HG03558 (cell line): ENCODE data around the gene PFKL.
"Not testable (repeated sequence)": the region's sequence is repeated elsewhere in the genome, so short reads cannot be mapped to it uniquely, and the experiment has no call there.

Experiments used
- ATAC-seq: cut with Tn5 transposase; IDR thresholded peaks from one replicate; pipeline ENCODE4 v1.9.1; 2021; ENCODE audit warnings: moderate number of reproducible peaks; ENCODE audit not compliant: unreplicated experiment; ENCODE audit errors: extremely low read depth

PFKL gene

DNA sequence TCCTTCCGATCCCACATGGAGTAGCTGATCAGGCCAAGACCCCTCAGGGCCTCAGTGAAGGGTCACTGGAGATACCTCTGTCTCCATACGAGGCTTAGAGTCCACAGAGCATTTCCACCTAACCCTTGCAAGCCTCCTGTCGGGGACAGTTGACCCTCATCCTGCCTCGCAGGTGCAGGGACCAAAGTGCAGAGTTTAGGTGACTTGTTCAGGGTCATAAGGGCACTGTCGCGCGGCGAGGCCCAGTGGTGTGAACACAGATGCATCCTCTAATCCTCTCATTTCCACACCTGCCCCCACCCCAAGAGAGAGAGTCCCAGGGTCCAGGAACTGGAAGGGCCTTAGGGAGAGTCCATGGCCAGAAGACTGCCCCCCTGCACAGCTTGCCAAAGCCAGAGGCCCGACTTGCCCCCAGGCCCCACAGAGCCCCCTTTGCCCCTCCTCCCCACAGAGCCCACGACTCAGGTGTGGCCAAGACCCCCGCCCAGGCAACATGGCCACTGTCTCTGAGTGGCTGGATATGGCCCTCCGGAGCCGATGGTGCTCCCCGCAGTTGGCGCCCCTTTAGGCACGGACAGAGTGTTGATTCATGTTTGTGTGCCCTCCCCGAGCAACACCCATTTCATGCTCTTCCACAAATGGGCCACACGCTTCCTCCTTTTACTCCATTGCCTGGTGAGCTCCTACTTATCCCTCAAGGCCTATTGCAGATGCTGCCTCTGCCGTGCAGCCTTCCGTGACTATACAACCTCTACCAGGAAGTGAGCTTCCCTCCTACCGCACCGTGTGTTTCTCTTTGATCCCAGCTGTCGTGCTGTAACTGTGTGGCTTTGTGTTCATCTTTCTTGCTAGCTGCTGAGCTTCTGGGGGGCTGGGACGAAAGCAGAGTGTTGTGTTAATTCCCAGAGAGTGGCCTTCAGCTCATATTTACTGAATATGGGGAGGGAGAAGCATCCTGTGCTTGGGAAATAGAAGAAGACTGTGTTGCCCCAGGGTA, 55.2 kb downstream of the PFKL start:
- ATAC-seq: no peak

DNA sequence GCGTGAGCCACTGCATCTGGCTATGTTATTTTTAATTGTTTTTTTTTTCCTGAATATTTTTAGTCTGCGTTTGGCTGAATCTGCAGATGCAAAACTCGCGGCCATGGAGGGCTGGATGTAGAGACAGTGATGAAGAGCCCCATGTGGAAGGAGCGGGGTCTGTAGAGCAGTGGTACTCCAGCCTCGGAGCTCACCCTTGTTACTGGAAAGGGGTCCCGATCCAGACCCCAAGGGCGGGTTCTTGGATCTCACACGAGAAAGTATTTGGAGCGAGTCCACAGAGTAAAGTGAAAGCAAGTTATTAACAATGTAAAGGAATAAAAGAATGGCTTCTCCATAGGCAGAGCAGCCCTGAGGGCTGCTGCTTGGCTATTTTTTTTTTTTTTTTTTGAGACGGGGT, 56.3 kb downstream of the PFKL start:
- ATAC-seq: no peak

DNA sequence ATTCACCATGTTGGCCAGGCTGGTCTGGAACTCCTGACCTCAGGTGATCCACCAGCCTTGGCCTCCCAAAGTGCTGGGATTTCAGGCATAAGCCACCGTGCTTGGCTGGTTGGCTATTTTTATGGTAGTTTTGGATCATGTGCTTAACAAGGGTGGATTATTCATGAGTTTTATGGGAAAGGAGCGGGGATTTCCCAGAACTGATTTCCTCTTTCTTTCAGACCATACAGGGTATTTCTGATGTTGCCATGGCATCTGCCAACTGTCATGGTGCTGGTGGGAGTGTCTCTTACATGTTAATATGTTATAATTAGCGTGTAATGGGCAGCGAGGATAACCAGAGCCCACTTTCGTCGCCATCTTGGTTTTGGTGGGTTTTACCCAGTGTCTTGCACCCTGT, 56.8 kb downstream of the PFKL start:
- no peak for ATAC-seq

DNA sequence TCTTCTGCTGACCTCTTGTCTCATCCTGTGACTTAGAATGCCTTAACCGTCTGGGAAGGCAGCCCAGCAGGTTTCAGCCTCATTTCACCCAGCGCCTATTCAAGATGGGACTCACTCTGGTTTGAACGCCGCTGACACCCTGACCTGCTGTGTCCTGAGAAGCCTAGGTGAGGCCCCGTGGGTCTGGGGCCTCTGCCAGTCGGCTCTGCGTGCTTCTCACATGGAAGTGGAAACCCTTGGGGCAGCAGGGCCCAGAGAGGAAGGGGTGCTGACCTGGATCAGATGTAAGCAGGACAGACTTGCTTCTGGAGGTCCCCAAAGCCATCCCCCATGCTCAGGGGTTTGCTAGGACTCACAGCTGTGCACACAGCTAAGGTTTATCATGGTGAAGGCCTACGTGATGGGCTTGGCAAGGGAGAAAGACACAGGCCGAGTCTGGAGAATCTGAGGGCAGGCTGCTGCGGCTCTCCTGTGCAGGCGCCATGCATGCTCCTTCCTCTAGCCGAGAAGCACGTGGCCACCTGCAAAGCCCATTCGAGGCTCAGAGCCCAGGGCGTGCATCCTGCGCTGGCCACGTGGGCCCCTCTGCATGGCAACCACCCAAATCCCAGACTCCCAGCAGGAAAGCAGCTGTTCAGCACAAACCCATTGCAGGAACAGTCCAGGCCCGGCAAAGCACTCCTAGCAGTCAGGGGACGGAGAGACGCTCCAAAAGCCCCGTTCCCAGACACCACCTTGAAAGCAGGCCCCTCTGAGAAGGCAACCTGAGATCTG, 57.4 kb downstream of the PFKL start:
- ATAC-seq: no peak

DNA sequence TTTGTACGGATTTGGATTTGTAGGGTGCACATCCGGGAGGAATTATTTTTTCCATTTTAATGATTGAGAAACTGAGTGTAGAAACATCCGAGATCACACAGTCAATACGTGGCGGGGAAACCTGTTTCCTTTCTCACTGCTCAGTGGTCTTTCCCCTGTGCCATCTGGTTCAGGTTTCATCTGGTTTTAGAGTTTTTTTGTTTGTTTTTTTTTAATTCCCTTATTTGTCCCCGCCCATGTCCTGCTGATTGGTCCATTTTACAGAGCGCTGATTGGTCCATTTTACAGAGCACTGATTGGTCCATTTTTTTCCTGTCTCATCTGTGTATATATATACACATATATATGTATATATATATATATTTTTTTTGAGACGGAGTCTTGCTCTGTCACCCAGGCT, 59.5 kb downstream of the PFKL start:
- ATAC-seq: no peak

DNA sequence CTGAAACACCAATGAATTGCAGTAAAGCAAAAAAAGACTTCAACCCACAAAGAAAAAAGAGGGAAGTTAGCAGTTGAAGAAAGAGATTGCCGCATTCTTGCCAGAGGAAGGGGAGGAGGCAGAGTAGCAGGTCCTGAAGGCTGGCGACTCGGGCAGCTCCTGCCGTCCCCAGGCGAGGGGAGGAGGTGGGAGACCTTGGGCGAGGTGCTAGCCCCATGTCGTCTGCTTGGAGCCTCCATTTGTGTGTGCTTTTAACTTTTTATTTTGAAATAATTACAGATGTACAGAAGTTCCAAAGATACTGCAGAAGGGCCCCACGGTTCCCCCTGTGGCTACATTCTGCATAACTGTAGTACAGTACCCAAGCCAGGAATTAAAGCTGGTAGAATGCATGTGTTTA, 60.3 kb downstream of the PFKL start:
- ATAC-seq: no peak

DNA sequence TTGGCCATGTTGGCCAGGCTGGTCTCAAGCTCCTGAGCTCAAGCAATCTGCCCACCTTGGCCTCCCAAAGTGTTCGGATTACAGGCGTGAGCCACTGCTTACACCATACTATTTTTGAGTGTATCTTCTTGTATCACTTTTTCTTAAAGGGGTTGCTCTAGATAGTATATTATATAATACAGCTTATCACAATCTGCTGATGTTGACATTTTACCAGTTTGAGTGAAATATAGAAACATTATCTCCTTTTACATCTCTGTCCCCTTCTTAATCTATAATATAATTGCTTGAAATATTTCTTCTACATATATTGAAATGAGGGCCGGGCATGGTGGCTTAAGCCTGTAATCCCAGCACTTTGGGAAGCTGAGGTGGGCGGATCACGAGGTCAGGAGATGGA, 62.0 kb downstream of the PFKL start:
- ATAC-seq: not testable (repeated sequence)

DNA sequence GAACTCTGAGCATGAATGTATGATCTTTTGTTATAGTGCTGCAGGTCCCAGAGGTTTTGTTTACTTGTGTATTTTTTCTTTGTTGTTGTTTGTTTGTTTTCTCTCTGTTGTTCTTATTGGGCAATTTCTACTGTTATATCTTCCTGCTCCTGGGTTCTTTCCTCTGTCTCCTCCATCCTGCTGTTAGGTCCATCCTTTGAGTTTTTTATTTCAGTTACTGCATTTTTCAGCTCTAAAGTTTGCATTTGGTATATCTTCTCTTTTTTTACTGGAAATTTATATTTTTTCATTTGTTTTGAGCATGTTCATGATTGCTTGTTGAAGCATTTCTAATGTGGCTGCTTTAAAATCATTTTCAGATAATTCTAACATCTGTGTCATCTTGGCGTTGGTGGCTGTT, 63.4 kb downstream of the PFKL start:
- no peak for ATAC-seq

DNA sequence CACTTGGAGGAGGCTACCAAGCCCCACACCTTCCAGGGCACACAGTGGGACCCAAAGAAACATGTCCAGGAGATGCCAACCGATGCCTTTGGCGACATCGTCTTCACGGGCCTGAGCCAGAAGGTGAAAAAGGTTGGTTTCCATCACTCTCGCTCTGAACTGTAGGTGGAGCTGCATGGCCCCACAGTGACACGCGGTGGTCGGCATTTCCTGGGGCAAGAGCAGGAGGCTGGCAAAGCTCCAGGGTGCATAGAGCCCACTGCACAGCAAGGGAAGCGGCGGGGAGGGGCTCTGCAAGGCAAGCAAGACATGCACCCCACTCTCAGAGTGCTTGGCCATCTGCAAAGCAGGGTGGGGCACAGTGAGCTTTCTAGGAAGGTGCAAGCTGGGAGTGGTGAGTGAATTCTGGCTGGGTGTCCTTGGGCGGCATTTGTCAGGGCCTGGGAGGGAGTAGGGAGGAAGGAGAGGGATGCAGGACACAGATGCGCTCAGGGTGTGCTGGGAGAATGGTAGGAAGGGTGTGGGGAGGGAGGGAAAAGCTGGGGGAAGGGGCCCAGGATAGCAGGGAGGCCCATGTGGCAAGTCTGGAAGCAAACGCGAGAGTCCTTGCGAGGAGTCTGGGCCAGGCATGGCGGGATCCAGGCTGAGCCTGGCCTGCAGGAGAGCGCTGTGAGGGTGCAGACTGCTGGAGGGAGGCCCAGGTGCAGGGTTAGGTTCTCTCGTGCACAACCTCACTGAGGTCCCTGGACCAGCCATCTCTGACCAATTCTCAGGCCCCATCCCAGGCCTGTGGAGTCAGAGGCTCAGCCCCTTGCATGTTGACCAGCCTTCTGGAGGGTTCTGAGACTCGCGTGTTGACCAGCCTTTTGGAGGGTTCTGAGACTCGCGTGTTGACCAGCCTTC, 64.5 kb downstream of the PFKL start:
- no peak for ATAC-seq

DNA sequence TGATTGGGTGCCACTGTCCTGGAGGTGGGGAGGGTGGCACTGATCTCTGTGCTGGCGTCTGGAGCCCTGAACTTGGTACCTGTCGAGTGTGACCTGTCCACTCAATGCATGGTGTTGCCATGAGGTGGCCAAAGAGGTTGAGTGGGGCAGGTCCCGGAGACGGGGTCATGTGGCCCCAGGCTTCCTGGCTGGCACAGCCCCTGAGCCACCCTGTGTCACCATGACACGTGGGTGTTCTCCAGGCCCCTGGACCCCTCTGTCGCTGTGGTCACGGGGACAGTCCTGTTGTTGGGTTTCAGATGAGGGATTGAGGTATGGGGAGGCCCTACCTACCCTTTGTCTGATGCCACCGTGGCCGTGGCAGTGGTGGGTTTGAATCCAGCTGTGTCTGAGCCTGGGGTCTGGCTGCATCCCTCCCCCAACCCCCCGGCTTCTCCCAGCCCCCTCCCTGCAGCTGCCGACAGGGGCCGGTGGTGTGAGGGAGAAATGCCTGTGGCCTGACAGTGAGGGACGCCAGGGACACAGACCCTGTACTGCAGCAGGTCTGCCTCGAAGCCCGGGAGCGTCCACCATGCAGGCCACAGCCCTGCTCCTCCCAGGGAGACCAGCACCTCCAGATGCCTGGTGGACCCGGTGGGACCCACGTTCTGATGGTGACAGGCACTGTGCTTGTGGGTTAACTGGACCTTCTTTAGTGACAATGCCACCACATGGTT, 65.6 kb downstream of the PFKL start:
- ATAC-seq: no peak

DNA sequence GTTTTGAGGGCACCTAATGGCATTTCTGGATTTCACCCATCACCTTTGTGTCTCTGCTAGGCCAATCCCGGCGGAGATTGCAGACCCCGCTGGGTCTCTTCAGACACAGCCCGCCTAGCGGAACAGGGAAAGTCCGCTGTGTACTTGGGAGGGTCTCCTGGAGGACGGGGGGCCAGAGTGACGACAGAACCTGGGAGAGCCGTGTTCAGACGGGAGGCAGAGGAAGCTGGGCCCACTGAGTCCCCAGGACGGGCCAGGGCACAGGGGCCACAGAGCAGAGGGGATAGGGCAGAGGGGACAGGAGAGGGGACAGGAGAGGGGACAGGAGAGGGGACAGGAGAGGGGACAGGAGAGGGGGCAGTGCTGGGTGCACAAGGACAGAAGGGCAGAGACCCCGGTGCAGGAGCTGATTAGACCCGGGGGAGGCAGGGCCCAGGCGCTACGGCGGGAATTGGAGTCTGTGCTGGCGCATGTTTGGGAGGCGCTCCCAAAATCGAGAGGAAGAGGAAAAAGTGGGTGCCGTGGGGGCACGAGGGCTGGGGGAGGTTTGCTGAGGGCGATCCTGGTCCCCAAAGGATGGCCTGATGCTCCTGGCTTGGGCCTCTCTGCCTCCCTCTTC, 66.2 kb downstream of the PFKL start:
- ATAC-seq: no peak

DNA sequence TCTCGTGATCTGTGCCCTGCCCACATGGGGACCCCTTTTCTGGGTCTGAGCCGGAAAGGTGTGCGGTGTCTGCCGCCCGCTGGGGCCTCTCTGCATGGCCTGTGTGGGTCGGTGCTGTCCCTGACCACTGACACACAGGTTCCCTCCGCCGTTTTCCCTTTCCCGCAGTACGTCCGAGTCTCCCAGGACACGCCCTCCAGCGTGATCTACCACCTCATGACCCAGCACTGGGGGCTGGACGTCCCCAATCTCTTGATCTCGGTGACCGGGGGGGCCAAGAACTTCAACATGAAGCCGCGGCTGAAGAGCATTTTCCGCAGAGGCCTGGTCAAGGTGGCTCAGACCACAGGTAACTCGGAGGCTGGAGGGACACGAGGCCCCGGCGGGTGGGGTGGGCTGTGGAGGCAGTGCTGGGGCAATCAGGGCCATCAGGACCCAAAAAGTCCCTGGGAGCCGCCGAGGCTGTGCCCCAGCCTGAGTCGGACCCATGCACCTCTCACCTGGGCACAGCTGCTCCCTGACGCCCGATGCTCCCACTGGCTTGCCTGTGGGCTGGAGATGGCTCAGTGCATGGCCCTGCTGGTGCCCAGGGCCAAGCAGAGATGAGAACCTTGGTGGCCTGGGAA, 66.8 kb downstream of the PFKL start:
- ATAC-seq: no peak

DNA sequence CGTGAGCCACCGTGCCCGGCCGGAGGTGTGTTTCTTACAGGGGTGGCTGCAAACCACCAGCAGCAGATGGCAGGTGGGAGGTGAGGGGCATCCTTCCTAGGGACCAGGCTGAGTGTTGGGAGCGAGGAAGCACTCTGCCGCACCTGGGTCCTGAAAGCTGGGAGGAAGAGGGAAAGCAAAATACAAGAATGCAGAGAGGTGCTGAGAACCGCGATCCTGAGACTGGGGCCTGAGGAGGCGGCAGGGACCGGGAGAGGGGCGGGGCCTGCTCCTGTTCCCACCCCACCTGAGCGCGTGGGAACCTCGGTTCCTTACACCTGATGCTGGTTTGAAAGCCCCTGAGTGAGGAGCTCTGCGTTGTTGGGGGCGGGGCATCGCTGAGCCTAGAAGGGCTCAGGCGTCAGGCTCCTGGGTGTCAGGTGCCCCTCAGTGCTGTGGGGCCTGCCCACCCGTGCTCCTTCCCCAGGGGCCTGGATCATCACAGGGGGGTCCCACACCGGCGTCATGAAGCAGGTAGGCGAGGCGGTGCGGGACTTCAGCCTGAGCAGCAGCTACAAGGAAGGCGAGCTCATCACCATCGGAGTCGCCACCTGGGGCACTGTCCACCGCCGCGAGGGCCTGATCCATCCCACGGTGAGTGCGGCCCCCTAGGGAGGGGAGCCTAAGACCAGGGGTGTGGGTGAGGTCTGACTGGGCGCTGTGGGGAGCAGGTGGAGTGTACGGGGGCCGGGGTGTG, 69.0 kb downstream of the PFKL start:
- no peak for ATAC-seq

DNA sequence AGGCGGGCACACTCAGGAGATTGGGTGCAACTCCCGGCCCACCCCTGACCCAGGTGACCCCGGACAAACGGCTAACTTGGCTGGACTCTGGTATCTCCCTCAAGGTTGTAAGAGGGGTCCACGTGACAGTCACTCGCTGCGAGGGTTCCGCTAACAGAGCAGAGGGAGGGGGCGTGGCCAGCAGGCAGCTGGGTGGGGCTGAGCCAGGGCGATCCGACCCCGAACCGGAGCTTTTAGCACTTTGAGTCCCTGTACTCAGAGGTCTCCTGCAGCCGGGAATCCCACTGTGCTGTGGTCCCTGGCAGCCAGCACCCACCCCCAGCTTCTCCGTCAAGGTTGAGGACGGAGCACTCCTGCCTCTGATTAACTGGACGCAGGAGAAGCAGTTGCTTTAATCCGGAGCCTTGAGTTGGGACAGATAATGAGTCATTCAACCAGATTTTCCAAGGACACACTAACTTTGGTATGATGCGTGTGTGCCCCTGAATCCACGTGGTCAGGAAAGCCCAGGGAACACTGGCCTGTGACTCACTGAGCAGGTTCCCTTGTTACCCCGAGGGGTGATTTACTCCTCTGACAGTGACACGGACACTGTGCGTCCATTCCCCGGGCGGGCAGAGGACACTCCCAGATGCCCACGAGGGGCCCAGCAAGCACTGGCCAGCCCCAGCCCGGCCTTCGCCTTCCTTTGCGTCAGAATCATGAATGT, 70.3 kb downstream of the PFKL start:
- no peak for ATAC-seq

DNA sequence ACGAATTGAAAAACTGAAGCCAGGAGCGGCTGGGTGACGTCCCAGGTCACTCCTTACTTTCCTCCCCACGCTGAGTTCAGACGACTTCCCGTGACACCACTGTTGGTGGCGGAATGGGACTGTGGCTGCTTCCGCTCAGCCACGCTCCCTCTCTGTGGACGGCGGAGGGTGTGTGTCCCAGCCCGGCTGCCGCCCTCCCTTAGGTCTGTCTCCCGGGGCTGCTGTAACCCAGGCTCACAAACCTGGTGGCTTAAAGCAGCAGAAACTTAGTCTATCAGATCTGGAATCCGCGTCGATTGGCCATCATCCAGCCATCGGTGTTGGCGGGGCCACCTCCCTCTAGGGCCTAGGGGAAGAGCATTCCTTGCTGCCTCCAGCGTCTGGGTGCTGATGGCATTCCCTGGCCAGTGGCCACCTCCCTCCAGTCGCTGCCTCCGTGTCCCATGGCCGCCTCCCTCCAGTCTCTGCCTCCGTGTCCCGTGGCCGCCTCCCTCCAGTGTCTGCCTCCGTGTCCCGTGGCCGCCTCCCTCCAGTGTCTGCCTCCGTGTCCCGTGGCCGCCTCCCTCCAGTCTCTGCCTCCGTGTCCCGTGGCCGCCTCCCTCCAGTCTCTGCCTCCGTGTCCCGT, 71.0 kb downstream of the PFKL start:
- no peak for ATAC-seq

DNA sequence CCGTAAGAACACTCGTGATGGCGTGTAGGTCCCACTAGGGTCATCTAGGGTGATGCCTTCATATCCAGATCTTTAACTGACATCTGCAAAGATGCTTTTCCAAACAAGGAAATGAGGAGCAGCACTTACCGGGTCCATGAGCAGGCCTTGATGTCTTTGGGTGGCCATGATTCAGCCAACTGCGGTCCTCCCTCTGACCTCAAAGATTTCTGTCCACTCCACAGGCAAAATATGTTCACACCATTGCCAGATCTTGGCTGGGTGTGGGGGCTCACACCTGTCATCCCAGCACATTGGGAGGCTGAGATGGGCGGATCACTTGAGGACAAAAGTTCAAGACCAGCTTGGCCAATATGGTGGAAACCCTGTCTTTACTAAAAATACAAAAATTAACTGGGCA, 71.7 kb downstream of the PFKL start:
- ATAC-seq: no peak

DNA sequence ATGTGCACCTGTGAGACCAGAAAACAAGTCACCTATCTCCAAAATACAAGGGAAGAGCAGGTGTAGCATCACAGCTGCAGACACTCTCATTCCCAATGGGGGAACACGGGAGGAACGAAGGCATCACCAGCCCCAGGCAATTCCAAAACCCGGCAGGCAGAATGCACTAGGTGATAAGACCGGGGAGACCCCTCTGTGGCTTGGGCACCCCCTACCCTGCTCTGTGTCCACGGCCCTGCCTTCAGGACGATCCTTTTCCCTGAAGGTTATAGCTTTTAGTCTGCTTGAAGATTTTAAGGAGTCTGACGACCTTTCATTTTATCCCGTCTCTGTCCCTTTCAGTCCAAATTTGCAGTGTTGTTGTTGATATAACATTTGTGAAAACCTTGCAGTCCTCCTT, 72.8 kb downstream of the PFKL start:
- no peak for ATAC-seq
